GM19468 (cell line): ENCODE measurements around the gene SH2D4B.
"Not testable (repeated sequence)": the region's sequence is repeated elsewhere in the genome, so short reads cannot be mapped to it uniquely, and the experiment has no call there.

Experiments
- ATAC-seq: cut with Tn5 transposase; IDR thresholded peaks from one replicate; pipeline ENCODE4 v1.9.1; 2021; ENCODE audit warnings: mild to moderate bottlenecking, moderate library complexity, moderate number of reproducible peaks; ENCODE audit not compliant: unreplicated experiment; ENCODE audit errors: extremely low read depth

SH2D4B gene

GRCh38 chr10:80540981-80541750 is 3.5 kb downstream of the SH2D4B start:
- no peak for ATAC-seq

DNA sequence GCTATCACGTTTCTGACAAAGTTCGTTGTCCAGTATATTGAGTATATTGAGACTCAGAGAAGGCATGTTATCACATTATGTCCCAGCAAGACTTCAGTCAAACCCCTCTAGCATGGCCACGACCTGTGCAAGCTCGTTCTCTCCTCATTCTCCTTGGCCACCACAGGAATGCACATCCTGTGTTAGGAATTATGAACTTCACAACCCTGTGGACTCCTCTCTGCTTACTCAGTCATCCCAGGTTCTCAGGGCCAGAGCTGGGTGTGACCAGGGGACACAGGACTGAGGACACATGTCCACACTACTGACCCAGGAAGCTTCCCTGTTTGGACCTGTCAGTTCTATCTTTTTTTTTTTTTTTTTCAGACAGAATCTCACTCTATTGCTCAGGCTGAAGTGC is 4.4 kb downstream of the SH2D4B start:
- no peak for ATAC-seq

DNA sequence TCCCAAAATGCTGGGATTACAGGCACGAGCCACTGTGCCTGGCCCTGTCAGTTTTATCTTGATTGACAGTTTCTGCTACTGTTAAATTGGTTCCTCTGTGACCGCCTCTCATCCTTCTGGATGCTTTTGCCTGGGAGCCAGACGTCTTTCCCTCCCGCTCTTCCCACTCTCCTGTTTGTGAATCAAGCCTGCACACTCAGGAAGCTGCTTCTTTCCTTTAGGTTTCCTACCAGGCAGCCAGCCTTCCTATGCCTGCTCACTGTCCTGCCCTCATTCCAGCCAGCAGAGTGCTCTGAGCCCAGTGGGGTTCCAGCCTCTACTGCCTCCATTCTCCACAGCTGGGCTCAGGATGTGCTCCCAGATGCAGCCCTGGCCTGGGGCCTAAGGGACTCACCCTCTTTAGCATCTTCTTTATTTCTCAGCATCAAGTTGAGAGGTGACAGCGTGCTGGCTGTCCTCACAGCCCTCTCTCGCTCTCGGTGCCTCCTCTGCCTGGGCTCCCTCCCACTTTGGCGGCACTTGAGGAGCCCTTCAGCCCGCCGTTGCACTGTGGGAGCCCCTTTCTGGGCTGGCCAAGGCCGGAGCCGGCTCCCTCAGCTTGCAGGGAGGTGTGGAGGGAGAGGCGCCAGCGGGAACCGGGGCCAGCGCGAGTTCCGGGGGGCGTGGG is 5.1 kb downstream of the SH2D4B start:
- no peak for ATAC-seq

- ATAC-seq, result not testable (repeated sequence)
These were observed 5.6 kb downstream of the SH2D4B start for GRCh38 chr10:80543319-80543672.

- ATAC-seq, result no peak
These were observed 6.7 kb downstream of the SH2D4B start for GRCh38 chr10:80544316-80544953.

DNA sequence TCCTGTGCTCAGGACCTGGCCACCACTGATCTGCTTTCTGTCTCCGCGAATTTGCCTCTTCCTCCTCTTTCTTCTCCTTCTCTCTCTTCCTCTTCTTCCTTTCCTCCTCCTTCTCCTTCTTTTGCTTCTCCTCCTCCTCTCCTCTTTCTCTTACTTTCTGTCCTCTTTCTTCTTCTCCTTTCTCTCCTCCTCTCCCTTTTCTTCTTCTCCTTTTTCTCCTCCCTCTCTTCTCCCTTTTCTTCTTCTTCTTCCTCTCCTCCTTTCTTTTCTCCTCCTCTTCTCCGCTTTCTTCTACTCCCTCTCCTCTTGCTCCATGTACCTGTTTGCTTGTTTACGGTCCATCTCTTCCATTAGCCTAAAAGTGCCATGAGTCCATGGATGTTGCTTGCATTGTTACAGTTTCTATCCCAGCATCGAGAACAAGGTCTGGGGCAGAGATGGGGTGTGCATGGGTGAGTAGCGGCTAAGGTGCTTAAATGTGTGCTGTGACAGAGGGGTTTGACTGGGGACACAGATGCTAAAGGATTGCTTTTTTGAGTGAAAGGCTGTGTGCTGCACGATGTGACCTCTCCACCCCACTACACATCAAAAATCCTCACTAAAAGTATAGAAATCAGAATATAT is 7.7 kb downstream of the SH2D4B start:
- ATAC-seq, result no peak

DNA sequence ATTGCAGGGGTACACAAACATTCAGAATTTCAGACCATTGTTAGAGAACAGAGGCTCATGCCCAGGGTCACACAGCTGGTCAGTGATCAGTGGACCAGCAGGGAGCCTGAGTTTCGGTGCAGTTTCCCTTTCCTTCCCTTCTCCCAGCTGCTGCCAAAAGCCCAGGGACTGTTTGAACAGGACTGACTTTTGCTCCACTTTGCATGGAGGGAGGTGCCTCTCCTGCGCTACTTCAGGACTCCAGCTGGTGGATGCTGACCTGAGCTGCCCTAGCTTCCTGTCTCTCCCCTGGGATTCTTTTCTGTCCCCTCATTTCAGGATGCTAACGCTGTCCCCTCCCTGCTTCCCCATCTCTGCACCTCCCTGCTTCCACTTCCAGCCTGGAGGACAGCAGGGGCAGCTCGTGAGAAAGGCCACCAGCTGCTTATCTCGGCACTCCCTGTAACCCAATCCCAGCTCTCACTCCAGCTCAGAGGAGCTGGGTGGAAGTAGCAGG is 14.5 kb downstream of the SH2D4B start:
- no peak for ATAC-seq

- no peak for ATAC-seq
These were observed 15.7 kb downstream of the SH2D4B start for GRCh38 chr10:80553436-80553835.

DNA sequence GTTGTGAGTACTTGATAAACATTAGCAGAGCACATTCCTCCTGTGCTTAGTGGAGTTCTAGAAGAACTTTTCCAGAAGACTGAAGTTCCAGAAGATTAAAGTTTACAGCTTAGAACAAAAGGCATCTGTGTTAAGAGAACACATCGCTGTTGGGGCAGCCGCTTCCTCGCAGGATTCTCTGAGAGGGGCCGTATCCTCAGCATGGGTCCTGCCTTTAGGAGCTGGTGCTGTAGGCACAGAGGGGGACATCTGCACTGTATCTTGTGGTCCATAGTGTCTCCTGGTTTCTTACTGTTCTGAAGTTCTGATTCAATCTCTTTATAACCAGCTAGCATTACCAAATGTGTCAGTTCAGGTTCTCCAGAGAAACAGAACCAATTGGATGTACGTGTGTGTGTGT is 16.3 kb downstream of the SH2D4B start:
- no peak for ATAC-seq

DNA sequence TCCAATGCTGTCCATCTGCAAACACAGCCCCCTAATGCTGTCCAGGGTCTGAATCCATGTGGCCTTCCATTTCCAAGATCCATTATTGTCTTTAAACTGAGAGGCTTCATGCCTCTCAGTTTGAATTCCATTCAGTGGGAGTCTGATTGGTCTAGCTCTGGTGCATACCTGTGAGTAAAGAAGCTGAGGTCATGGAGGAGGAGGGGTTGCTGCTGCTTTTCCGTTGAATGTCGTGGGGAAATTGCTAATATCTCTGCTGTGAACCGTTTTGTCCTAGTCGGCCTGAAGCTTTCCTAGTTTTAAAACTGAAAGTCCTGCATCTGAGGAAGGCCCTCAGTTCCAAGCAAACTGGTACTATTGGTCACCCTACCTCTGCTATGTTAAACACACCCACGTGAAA is 17.7 kb downstream of the SH2D4B start:
- ATAC-seq, result no peak

DNA sequence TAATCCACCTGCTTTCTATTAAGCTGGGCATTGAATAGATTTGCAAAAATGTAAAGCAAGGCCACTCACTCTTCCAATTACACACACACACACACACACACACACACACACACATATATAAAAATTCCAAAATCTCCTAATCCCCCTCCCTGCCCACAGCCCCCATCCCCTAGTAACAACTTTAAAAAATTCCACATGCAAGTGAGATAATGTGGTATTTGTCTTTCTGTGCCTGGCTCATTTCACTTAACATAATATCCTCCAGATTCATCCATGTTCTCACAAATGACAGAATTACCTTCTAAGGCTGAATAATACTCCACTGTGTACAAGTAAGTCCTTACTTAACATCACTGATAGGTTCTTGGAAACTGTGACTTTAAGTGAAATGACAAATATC is 24.2 kb downstream of the SH2D4B start:
- ATAC-seq, result no peak

DNA sequence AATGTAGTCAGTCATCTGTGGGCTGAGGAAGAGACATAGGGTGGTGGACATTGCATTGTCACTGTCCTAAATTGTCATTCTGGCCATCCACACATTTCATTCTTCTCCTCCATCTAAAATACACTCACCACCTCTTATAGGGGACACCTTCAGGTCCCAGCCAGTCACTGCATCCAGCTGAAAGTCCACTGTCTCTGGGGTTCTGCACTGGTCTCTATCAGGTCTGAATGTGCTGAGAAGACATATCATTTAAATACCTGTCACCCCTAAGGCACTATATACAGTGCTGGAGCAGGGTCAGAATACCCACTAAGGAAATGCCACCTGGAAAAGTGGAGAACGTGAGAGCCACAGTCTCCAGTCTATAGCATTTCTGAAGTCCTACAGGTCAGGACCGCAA is 29.6 kb downstream of the SH2D4B start:
- no peak for ATAC-seq

DNA sequence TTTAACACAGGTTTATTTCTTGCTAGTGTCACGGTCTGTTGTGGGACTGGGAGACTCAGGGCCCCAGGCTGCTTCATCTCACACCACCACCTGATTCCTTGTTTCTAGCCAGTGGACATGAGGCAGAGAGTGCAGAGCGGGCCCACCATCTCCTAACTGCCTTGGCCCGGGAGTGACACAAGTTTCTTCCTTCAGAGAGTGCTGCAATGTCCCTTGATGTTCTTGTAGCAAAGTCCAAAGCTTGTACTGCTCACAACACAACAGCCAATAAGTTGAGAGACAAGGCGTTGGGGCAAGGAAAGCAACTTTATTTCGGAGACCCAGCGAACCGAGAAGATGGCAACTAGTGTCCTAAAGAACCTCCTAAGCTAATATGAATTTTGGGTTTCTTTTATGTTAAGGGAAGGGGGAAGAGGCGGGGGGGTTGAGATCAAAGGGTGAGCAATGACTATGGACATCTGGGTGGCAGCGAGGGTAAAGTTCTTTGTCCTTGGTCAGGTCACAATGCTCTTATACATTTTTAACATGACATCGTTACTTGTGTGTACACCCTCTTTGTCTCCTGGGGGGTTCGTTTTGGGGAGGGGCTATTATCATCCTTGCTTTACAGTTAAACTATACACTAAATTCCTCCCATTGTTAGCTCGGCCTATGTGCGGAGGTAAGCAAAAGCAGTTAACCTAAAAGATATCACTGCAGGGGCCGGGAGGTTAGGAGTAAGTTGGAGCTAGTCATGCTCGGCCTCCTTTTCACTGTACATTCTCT is 31.6 kb downstream of the SH2D4B start:
- ATAC-seq, result no peak

DNA sequence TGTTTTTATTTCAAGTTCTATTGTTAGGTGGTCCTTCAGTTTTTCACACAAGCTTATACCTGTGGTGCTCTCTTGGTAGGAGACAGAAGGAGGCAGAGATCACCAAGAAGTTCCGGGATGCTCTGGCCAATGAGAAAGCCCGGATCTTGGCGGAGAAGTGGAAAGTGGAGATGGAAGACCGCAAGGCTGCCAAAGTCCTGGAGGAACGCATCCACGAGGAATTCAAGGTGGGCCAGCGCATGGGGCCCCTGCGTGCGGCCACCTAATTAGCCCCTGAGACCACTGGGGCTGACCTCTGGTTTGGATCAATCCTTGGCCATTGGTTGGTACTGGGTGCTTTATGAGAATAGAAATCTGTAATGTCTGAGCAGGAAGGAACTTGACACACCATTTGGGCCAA is 33.6 kb downstream of the SH2D4B start:
- no peak for ATAC-seq

- no peak for ATAC-seq
These were observed 41.6 kb downstream of the SH2D4B start for GRCh38 chr10:80579181-80579763.

GRCh38 chr10:80579849-80580637 is 42.3 kb downstream of the SH2D4B start:
- ATAC-seq, result no peak

DNA sequence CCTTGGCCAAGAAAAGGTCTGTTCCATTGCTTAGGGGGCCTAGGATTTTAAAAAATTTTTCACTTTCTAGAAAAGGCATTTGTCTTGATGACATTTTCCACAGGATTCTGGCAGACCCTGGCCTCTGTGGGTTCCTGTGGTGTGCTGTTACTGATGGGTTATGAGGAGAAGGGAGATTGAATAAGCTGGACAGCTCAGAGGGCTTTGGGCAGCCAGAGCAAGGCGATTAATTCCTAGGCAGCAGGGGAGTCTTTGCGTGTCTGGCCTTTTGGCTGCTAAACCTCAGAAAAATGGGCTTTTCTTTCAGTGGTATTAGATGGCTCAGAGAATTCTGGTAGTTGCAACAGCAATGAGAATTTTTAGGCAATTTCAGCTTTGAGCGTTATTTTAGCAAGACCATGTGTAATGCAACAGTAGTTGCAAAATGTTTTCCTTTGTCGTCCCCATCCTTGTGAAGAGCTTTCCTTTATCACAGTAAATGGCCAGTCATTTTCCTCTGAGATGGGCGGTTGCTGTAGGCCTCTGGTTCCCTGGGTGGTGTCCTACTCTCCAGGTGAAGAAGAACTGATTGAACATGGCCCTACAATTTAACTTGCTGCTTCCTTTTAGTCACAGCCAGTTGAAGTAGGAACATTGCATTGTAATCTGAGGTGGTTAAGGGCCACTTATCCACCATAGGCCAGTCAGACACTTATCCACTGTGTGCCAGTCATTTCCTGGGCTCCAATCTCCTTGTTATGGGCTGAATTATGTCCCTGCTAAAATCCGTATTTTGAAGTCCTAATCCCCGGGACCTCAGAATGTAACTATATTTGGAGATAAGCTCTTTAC is 43.2 kb downstream of the SH2D4B start:
- no peak for ATAC-seq

- ATAC-seq, result no peak
These were observed 43.8 kb downstream of the SH2D4B start for GRCh38 chr10:80581469-80581835.
